Measurements from ENCODE around the gene ALOX5AP. TPM values are rescaled to one million over a fixed set of nuclear protein-coding genes. Genes with fewer than 3 reads are reported as not detected.

The ALOX5AP gene
- total RNA-seq, 6 experiments from 2014 or later = 0.53 to 6.7 (median 3.7) TPM

GRCh38 chr13:30697996-30698401 lies 37.3 kb upstream of the ALOX5AP start:
- H3K4me3 ChIP-seq = no peak overlapping the region
- intact Hi-C loops (cut with DNase I) = no loop called here
- WGBS (ENCODE audit: insufficient coverage, low coverage, low lambda C conversion rate, missing lambda C conversion rate) = 66% methylated on average over 7 of the region's 7 CpGs
- ATAC-seq = no peak
- H3K36me3 ChIP-seq = no peaks in the 10 kb centered on the region
- DNase-seq = no peak
- TF ChIP-seq POLR2A (IDR thresholded peaks at IDR 0.05) (no peak), CTCF (IDR thresholded peaks at IDR 0.05) (no peak)
- H3K27ac ChIP-seq = no peak overlapping the region
- no peaks in the 10 kb centered on the region for H3K9me3 ChIP-seq
- no peaks in the 10 kb centered on the region for H3K4me1 ChIP-seq
- H3K27me3 ChIP-seq = no peaks in the 10 kb centered on the region

GRCh38 chr13:30698488-30699005 lies 36.8 kb upstream of the ALOX5AP start:
- intact Hi-C loops (cut with DNase I) = no loop called here
- DNase-seq = no peak
- Histone ChIP-seq H3K9me3 (no peaks in the 10 kb centered on the region), H3K36me3 (no peaks in the 10 kb centered on the region), H3K27me3 (no peaks in the 10 kb centered on the region), H3K4me3 (no peak overlapping the region), H3K27ac (no peak overlapping the region), H3K4me1 (no peaks in the 10 kb centered on the region)
- ATAC-seq = no peak
- 68% methylated on average over 9 of the region's 15 CpGs for WGBS (ENCODE audit: insufficient coverage, low coverage, low lambda C conversion rate, missing lambda C conversion rate)
- TF ChIP-seq CTCF (IDR thresholded peaks at IDR 0.05) (no peak), POLR2A (IDR thresholded peaks at IDR 0.05) (no peak)

GRCh38 chr13:30700364-30700763 lies 35.0 kb upstream of the ALOX5AP start:
- H3K9me3 ChIP-seq = no peaks in the 10 kb centered on the region
- intact Hi-C loops (cut with DNase I) = no loop called here
- H3K4me1 ChIP-seq = no peaks in the 10 kb centered on the region
- no peaks in the 10 kb centered on the region for H3K36me3 ChIP-seq
- no peak overlapping the region for H3K27ac ChIP-seq
- H3K4me3 ChIP-seq = no peak overlapping the region
- WGBS (ENCODE audit: insufficient coverage, low coverage, low lambda C conversion rate, missing lambda C conversion rate) = 35% methylated on average over 5 of the region's 5 CpGs
- H3K27me3 ChIP-seq = no peaks in the 10 kb centered on the region
- TF ChIP-seq POLR2A (IDR thresholded peaks at IDR 0.05) = no peak
- no peak for TF ChIP-seq CTCF (IDR thresholded peaks at IDR 0.05)
- DNase-seq (no peak), ATAC-seq (no peak)

- intact Hi-C loops (cut with DNase I) = no loop called here
- Histone ChIP-seq H3K9me3 (no peaks in the 10 kb centered on the region), H3K36me3 (no peaks in the 10 kb centered on the region), H3K27me3 (no peaks in the 10 kb centered on the region), H3K4me1 (no peaks in the 10 kb centered on the region), H3K27ac (no peak overlapping the region), H3K4me3 (no peak overlapping the region)
- ATAC-seq (no peak), DNase-seq (no peak)
- TF ChIP-seq POLR2A (IDR thresholded peaks at IDR 0.05) = no peak
- TF ChIP-seq CTCF (IDR thresholded peaks at IDR 0.05) = no peak
- WGBS (ENCODE audit: insufficient coverage, low coverage, low lambda C conversion rate, missing lambda C conversion rate) = 73% methylated on average over 4 of the region's 4 CpGs
Observed at GRCh38 chr13:30702006-30702405, 33.3 kb upstream of the ALOX5AP start.

GRCh38 chr13:30704596-30704995 lies 30.7 kb upstream of the ALOX5AP start:
- Histone ChIP-seq H3K4me1 (no peaks in the 10 kb centered on the region), H3K36me3 (no peaks in the 10 kb centered on the region), H3K9me3 (no peaks in the 10 kb centered on the region), H3K4me3 (no peak overlapping the region), H3K27me3 (no peaks in the 10 kb centered on the region), H3K27ac (no peak overlapping the region)
- ATAC-seq = no peak
- intact Hi-C loops (cut with DNase I) = no loop called here
- 55% methylated on average over 4 of the region's 6 CpGs for WGBS (ENCODE audit: insufficient coverage, low coverage, low lambda C conversion rate, missing lambda C conversion rate)
- no peak for DNase-seq
- TF ChIP-seq CTCF (IDR thresholded peaks at IDR 0.05) (no peak), POLR2A (IDR thresholded peaks at IDR 0.05) (no peak)

All from right lobe of liver (tissue), 6 donors.